Measurements from ENCODE around the gene FAM222A. TPM values are rescaled to one million over a fixed set of nuclear protein-coding genes. Genes with fewer than 3 reads are reported as not detected.

The FAM222A gene
- total RNA-seq, 1 experiment from 2014 or later = 5.1 TPM

DNA sequence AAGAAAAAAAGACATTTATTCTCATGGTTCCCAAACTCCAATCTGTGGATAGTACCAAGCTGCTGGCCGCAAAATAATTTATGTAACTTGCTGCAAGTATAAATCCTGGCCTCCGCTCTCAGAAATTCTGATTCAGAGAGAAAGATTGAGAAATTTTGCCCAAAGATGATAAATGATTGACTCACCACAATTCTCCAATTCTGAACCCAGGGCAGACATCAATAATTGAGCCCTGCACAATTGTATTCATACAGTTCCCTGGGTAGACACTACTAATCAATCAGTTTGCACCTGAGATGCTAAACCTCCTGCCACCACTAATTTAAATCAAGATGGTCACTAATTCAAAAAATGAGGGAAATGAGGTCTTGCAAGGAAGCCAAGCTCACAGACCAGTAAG is 81.4 kb downstream of the FAM222A start:
- DNase-seq (ENCODE audit: low spot score) = no peak

DNA sequence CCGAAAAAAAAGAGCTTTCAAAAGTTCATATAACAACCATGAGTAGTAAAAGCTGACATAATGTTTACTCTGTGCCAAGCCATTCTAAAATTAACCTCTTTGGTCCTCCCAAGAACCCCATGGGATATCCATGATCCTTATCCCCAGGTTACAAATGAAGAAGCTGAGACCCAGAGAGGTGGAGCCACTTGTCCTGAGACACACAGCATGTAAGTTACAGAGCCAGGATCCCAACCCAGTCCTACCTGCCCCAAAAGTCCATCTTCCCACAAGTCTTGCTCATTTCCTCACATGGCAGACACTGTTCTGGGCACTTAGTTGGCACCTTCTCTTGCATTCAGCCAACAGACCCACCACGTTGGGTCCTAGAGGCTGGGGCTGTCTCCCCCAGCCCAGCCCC is 82.4 kb downstream of the FAM222A start:
- no peak for DNase-seq (ENCODE audit: low spot score)

DNA sequence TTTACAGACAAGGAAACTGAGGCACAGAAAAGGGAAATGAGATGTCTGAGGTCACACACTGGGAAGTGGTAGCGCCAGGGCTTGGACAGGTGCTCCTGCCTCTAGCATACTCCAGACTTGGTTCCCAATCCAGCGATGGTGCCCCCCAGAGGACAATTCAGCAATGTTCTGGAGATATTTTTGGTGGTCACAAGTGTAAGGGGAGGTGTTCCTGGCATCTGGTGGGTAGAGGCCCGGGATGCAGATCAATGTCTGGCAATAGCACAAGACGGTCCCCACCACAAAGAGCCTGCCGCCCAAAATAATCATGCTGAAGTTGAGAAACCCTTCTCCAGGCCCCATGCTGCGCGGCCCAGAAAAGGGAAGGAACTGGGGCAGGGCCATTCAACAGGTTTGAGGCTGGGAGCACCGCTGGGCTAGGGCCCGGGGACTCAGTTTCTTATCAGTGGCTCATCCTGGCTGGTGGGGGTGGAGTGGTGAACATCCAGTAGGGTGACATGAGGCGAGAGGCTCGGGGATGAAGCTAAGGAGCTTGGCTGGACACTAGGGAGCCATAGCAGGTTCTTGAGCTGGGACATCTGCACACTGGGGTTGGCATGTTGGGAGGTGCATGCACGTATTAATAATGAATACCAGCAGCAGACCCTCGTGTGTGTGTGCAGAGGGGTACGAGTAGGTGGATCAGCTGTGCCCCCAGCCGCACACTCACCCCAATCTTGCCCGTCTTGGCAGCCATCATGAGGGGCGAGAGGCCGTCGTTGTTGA is 84.5 kb downstream of the FAM222A start:
- no peak for DNase-seq (ENCODE audit: low spot score)

DNA sequence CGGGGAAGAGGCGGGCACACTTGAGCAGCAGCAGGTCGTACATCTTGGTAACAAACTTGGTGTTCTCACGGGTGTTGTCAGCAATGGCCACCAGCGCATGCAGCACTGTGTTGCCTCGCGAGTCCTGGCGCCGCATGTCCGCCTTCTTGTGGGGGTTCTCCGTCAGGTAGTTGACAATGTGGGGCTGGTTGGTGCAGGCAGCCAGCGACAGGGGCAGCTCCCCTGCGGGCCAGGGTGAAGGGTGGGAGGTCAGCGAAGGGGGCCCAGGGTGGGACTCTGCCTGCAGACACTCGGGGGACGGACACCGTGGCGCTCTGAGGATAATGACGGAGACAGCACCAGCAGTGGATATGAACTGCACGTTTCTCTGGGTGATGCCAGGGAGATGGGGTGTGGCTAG is 85.1 kb downstream of the FAM222A start:
- no peak for DNase-seq (ENCODE audit: low spot score)

DNA sequence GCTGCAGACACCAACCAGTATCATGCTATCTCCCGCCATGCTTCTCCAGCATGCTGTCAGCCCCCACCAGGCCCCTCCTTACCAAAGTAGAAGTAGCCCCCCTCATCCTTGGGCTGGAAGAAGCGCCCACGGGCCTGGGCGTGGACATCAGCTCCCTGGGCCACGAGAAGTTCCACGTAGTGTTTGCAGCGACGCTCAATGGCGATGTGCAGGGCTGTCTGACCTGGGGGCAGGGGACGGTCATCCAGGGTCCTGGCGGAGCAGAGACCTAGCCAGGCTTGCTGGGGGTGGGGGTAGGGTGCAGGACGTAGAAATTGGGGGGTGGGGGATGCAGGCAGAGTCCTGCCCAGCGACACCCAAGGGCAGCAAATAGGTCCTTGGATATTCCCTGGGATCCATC is 86.9 kb downstream of the FAM222A start:
- DNase-seq (ENCODE audit: low spot score) = no peak

DNA sequence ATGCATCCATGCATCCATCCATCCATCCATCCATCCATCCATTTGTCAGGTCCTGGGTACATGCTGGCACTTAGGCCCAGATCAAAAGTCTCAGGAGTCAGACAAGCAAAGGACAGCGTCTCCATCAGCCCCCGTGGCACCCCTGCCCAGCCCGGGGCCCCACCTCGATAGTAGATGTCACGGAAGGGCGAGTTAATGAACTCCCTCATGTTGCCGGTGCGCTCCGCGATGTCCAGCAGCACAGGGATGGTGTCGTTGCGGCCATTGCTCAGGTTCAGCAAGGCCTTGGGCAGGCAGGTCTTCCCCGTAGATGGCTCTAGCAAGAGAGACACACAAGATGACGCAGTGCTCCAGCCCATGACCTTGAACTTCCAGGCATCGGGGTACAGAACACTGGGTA is 89.2 kb downstream of the FAM222A start:
- no peak for DNase-seq (ENCODE audit: low spot score)

DNA sequence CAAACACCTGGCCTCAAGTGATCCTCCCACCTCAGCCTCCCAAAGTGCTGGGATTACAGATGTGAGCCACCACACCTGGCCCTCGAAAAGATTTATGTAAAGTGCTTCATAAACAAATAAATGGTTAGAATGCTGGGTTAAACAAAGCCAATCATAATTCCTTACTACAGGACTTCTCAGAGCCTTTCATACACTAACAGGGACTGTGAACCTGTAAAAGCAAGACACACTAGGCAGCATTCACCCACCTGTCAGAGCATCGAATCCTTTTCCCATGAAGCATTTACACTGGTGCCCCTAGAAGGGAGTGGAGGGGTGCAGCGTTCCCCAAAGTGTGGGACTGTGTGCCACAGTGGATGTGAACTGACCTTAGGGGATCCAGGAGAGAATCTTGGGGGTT is 90.1 kb downstream of the FAM222A start:
- no peak for DNase-seq (ENCODE audit: low spot score)

DNA sequence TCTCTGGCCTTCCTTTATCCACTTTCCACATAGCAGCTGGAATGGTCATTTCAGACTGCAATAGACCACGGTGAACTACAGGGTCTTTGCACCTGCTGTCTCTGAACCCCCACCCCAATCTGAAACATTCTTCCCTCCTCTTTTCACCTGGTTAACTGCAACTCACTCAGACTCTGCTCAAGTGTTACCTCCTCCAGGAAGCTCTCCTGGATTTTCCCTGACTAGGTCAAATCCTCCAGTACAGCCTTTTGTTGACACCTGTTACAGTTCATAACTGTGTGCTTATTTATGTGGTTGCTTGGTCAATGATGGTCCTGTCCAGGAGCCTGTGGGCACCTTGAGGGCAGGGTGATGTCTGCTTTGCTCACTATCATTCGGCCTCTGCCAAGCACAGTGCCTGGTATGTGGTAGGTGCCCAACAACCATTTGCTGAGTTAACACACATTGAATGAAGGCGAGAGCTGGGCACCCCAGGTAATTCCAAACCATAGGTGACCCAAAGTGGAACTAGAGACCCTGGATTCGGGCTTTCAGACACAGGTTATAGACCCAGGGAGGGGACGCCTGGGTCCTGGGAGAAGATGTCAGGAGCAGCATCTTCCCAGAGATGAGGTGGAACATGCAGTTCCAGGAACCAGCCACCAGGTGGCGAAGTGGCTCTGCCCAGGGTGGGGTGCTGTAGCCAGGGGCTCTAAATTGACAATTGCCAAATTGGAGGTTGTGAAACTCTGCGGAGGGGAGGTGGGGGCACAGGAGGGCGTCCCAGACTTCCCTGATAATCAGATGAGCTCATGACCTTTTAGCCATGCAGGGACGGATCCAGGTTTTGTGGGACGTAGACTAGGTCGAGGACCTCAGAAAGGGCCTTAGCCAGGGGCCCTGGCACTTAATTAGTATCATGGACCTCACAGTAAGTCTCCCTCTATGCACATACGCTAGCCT is 91.5 kb downstream of the FAM222A start:
- DNase-seq (ENCODE audit: low spot score) = peak; percentile 78

DNA sequence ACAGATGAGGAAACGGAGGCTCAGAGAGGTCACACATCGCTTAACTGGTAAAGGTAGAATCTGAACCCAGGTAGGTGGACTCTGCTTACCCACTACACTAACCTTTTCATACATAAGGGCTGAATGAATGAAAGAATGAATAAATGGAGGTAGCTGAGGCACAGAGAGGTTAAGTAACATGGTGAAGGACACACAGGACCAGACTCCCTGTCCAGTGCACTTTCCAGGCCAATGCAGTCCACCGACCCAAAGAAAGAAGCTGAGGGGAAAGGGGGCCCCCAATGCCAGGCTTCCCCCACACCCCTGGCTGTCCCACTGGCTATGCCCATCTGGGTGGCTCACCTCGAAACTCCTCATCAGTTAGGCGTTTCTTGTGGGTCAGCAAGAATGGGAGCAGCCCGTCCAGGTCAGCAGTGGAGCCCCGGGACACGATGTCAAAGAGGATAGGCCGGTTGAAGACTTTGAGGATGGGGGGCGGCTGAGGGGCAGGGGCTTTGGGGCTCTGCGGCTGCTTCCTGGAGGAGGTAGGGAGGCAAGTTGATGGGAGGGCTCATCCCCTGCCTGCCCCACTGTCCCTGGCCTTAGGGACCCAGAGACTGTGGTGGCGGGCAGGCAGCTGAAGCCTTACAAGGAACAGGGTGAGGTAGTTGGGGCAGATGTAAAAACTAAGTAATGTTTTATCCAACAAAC is 94.5 kb downstream of the FAM222A start:
- no peak for DNase-seq (ENCODE audit: low spot score)

DNA sequence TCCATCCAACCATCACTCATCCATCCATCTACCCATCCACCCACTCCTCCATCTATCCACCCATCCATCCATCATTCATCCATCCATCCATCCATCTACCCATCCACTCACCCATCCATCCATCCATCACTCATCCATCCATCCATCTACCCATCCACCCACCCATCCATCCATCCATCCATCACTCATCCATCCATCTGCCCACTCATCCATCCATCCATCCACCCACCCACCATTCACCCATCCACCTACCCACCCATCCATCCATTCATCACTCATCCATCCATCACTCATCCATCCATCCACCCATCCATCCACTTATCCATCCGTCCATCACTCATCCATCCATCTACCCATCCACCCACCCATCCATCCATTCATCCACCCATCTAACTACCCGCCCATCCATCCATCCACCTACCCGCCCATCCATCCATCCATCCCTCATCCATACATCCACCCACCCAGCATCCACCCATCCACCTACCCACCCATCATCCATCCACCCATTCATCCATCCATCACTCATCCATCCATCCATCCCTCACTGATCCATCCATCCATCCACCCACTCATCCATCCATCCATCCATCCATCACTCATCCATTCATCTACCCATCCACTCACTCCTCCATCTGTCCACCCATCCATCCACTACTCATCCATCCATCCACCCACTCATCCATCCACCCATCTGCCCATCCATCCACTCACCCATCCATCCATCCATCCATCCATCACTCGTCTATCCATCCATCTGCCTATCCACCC is 95.4 kb downstream of the FAM222A start:
- DNase-seq (ENCODE audit: low spot score) = no peak

DNA sequence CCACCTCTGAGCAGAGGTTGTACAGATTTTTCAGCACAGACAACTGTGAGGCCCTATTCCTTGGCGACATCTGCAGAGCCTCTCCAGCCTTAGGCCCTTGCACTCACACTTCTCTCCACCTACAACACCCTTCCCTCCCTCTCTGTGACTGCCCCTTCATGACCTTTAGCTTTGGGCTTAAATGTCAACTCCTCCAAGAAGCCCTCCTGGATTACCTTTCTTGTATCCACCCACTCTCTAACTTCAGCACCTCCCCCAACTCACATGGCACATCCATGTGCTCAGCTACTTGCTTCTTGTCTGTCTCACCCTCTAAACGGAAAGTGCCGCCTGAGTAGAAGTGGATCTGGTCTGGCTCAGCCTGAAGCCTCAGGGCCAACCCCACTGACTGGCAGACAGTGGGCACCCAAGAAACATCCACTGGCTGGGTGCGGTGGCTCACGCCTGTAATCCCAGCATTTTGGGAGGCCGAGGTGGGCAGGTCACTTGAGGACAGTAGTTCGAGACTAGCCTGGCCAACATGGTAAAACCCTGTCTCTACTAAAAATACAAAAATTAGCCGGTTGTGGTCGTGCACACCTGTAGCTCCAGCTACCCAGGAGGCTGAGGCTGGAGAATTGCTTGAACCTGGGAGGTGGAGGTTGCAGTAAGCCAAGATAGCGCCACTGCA is 97.5 kb downstream of the FAM222A start:
- DNase-seq (ENCODE audit: low spot score) = no peak

DNA sequence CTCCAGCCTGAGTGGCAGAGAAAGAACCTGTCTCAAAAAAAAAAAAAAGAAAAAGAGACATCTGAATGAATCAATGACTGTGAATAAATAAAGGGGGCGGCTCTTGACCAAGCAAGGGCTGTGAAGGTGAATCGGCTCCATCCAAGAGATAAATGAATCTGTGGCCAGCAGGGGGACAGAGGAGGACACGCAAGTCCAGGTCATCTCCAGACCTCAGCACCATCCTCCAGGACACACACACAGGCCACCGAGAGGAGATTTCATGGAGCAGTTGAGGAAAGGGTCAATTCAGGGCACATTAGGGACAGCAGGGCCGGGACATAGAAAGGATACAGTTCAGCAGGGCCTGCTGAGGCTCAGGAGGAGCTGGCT is 98.0 kb downstream of the FAM222A start:
- peak; percentile 23 for DNase-seq (ENCODE audit: low spot score)

DNA sequence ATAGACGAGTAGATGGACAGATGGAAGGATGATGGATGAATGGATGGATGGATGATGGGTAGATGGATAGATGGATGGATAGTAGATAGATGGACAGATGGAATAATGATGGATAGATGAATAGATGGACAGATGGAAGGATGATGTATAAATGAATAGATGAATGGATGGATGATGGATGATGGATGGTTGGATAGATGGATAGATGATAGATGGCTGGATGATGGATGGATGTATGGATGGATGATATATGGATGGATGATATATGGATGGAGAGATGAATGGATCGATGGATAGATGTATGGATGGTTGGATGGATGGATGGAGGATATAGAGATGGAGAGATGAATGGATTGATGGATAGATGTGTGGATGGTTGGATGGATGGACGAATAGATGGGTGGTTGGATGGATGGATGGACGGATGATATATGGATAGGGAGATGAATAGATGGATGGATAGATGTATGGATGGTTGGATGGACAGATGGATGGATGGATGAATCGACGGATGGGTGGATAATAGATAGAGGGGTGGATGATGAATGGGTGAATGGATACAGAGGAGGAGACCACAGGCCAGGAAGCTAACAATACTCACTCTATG is 100.3 kb downstream of the FAM222A start:
- no peak for DNase-seq (ENCODE audit: low spot score)

DNA sequence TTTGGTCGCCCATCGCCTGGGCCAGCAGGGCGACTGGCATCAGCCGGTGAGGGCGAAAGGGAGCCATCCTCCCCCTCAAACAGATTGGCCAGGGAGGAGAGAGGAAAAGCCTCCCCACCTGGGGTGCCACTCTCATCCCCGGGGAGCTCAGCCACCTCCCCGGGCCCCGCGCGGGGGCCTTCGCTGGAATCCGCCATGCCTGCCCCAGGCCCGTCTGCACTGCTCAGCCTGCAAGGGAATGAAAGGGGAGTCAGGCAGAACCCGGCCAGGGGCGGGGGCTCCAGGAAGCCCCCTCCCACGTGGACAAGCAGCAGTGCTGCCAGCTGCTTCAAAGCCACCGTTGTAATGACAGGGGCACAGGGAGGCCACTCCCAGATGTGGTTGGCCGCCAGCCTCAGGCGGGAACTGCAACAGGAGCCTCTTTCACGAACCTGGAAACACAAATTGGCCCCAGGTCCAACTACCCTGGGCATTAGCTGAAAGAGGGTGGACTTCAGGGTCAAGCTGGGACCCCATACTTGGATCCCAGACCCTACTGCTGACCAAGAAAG is 101.0 kb downstream of the FAM222A start:
- no peak for DNase-seq (ENCODE audit: low spot score)

DNA sequence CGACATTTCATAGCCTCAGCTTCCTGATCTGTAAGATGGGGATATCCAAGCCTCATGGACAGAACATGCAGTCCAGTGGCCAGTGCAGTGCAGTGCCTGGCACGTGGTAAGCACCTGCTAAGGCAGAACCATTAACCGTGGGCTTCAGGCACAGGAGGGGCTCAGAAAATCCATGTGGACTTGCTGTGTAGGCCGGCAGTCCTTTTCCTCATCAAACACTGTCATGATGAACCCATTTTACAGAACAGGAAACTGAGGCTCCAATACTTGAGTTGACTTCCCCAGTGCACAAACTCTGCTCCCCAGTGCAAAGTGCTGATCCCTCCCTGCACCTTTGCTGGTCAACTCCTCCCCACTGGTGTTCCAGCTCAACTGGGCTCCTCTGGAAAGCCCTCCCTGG is 101.6 kb downstream of the FAM222A start:
- DNase-seq (ENCODE audit: low spot score) = no peak

DNA sequence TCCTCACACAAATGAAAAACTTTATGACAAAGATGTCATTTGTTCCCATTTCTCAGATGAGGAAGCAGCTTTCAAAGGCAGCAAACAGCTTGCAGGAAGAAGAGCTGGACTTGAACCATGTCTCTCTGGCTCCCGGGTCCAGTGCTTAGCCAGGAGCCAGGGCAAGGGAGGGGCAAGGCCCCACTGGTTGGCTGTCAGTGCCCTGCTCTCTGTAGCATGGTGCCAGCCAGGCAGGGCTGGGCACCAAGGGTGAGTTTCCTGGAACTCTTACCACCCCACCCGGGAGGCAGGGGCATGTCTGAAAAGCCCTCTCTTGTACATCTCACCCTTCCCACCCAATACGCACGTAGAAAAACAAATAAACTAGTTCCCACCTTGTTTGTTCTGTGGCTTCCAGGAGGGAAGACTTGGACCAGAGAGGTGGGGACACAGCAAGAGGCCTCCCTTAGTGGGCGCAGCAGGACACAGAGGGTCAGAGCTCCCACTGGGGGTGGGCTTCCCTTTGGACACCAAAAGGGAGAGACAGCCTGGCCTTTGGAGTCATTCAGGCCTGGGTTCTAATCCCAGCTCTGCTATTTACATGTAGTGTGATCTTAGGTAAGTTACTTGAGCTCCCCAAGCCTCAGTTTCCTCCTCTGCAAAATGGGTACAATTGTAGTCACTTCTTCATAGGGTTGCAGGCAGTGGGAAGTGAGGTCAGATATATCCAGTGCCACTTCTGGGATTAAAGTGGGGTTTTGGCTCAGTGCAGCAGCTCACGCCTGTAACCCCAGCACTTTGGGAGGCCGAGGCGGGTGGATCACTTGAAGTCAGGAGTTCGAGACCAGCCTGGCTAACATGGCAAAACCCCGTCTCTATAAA is 102.4 kb downstream of the FAM222A start:
- peak; percentile 37 for DNase-seq (ENCODE audit: low spot score)

DNA sequence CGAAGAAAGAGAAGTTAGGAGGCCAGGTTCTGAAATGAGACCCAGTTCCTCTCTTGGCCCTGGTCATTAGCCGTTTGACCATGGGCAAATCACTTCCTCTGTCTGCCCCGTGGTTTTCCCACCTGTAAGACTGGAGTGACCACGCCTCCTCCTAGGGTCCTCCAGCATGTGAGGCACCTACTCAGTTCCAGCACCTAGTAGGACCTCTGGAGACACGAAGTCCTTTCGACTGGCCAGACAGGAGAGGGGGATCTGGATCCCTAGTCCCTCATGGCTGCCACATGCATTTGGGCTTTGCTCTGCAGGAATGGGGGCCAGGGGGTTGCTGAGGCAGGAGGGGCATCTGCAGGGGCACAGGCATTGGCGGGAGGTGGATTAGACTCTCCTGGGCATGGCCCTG is 103.2 kb downstream of the FAM222A start:
- no peak for DNase-seq (ENCODE audit: low spot score)

DNA sequence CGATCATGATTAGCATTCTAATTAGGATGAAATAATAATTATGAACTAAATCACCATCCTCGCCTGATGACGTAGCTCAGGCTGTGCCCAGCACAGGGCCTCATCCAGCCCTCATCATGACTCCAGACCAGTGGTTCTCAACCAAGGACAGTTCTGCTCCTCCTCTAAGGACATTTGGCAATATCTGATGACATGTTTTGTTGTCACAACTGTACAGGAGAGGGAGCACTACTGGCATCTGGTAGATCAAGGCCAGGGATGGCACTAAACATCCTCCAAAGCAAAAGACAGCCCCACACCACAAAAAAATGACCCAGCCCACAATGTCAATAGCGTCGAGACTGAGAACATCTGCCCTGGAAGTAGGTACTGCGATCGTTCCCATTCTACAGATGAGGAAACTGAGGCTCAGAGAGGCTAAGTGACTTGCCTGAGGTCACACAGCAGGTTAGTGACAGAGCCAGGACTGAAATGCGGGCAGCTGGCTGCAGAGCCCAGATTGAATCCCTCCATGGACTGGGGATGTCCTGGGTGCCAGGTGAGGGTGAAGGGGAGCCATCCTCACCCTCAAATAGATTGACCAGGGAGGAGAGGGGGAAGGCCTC is 104.1 kb downstream of the FAM222A start:
- no peak for DNase-seq (ENCODE audit: low spot score)

DNA sequence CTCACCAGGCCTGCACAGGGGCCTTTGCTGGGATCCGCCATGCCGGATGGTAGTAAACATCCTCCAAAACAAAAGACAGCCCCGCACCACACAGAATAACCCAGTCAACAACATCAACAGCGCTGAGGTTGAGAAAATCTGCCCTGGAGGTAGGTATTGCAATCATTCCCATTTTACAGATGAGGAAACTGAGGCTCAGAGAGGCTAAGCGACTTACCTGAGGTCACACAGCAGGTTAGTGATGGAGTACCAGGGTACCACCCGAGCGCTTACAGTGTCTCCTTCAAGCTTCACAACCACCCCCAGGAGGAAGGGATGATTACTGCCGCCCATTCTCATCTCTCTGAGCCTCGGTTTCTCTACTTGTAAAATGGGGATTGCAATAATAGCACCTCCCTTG is 104.6 kb downstream of the FAM222A start:
- no peak for DNase-seq (ENCODE audit: low spot score)

Data from HT-29 (cell line).